Measurements from ENCODE around the gene SYTL3. TPM values are rescaled to one million over a fixed set of nuclear protein-coding genes. Genes with fewer than 3 reads are reported as not detected.
"Not testable (repeated sequence)": the region's sequence is repeated elsewhere in the genome, so short reads cannot be mapped to it uniquely, and the experiment has no call there.

The SYTL3 gene
- total RNA-seq, 1 donor from 2014 or later: 13.9 TPM

DNA sequence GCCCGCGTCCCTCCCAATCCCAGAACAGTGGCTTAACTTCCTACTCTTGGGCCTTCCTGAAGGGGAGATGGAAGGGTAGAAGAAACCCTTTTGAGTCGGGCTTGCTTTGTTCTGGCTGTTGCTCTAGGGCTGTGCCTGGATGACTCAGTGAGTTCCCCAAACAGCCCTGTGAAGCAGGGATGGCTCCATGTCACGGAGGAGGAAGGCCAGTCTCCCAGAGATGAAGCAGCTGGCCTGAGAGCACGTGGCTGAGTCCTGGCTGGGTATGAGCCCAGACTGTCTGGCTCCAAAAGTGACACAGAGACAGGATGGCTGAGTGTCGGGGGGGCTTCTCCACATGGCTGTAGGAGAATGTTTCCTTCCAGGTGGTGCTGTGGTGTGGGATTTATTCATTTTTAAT is 4.6 kb downstream of the SYTL3 start:
- no peaks in the 10 kb centered on the region for H3K27me3 ChIP-seq (ENCODE audit: low read depth)
- ATAC-seq (peak; percentile 61 to 80), DNase-seq (peak; percentile 80)
- no peaks in the 10 kb centered on the region for H3K36me3 ChIP-seq
- peaks cover 39% of the 10 kb centered on the region for H3K4me1 ChIP-seq
- intact Hi-C loops (cut with DNase I): no loop called here
- H3K9me3 ChIP-seq: no peaks in the 10 kb centered on the region
- H3K4me3 ChIP-seq: no peak overlapping the region
- peak overlapping the region; percentile 75 for H3K27ac ChIP-seq
- TF ChIP-seq, protein P1, sequence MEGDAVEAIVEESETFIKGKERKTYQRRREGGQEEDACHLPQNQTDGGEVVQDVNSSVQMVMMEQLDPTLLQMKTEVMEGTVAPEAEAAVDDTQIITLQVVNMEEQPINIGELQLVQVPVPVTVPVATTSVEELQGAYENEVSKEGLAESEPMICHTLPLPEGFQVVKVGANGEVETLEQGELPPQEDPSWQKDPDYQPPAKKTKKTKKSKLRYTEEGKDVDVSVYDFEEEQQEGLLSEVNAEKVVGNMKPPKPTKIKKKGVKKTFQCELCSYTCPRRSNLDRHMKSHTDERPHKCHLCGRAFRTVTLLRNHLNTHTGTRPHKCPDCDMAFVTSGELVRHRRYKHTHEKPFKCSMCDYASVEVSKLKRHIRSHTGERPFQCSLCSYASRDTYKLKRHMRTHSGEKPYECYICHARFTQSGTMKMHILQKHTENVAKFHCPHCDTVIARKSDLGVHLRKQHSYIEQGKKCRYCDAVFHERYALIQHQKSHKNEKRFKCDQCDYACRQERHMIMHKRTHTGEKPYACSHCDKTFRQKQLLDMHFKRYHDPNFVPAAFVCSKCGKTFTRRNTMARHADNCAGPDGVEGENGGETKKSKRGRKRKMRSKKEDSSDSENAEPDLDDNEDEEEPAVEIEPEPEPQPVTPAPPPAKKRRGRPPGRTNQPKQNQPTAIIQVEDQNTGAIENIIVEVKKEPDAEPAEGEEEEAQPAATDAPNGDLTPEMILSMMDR (IDR thresholded peaks at IDR 0.05): no peak

DNA sequence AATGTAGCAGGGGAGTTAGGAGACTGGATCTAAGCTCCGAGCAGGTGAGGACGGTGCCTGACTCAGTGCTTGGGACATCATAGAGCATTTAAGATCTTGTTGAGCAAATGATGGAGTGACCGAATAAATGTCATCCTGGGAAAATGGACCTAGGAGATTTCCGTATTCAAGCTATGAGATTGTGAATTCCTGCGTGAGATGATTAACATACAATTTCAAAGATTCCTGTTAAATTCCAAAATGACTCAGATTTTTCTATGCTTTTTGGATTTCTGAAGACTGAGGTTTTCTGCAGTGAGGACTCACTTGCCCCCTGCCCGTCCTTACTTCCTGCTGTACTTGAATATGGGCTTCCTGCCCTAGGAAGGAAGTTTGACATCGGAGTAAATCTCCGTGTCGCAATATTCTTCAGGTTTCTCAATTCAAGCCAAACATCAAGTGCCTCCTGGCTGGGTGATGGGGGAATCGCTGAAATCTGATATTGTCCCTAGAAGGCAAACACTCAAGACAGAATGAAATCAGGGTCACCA is 5.2 kb downstream of the SYTL3 start:
- Histone ChIP-seq H3K36me3 (no peaks in the 10 kb centered on the region), H3K27ac (peak overlapping the region; percentile 75), H3K9me3 (no peaks in the 10 kb centered on the region), H3K27me3 (ENCODE audit: low read depth) (no peaks in the 10 kb centered on the region), H3K4me3 (no peak overlapping the region), H3K4me1 (peaks cover 41% of the 10 kb centered on the region)
- TF ChIP-seq, protein P1 (IDR thresholded peaks at IDR 0.05): no peak
- ATAC-seq: peak; percentile 47 to 69
- intact Hi-C loops (cut with DNase I): no loop called here
- no peak for DNase-seq

DNA sequence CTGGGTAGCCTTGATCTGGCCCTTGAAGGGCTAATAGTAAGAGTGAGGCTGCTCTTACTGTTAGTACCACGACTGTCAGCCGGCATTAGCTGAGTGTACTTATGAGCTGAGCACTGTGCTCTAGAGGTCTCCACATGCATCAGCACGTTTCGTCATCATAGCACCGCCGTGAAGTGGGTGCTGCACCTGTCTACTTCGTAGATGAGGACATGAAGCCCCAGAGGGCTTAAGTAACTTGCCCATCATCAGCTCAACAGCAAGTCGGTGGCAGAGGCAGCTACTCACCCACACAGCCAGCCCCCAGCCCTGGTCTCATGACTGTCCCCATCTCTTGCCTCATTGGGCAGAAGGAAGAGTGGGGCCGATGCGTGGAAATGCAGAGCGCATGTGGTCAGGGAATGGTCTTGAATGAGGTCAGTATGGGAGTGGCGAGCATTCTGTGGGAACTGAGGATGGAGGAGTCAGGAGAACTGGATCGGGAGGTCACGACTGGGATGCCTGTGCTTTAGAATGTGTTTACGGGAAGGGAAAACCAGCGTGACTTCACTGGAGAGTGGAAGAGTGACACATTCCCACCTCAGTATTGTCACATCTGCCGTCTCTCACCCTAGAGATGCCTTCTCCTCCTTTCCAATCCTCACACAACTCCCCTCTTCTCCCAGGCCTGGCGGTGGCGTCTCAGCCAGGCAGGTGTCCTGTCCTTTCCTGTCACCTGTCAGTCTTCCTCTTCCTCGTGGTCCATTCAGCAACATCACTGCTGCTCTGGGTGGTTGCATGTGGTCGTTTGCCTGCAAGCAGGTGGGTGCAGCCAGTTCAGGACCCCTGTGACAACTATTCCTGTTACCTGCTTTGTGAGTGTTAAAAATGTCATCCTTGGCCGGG is 6.0 kb downstream of the SYTL3 start:
- TF ChIP-seq, protein P1 (IDR thresholded peaks at IDR 0.05): no peak
- Histone ChIP-seq H3K4me1 (peaks cover 49% of the 10 kb centered on the region), H3K36me3 (no peaks in the 10 kb centered on the region), H3K27ac (peak overlapping the region; percentile 69), H3K27me3 (ENCODE audit: low read depth) (no peaks in the 10 kb centered on the region), H3K9me3 (no peaks in the 10 kb centered on the region), H3K4me3 (no peak overlapping the region)
- DNase-seq (peak; percentile 76), ATAC-seq (peak; percentile 68 to 84)
- intact Hi-C loops (cut with DNase I): no loop called here

DNA sequence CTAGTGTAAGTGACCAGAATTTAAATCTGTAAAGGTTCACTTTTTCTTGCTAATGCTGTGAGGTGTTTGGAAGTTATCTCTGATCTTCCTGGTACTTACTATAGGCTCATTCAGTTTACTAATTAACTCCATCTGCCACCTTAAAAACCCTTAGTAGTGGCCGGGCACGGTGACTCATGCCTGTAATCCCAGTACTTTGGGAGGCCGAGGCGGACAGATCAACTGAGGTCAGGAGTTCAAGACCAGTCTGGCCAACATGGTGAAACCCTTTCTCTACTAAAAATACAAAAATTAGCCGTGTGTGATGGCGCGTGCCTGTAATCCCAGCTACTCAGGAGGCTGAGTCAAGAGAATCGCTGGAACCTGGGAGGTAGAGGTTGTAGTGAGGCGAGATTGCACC is 7.1 kb downstream of the SYTL3 start:
- ATAC-seq: peak in 1 of 2 donors; percentile 34
- intact Hi-C loops (cut with DNase I); H3K36me3 ChIP-seq; H3K27me3 ChIP-seq (ENCODE audit: low read depth); H3K27ac ChIP-seq; H3K9me3 ChIP-seq; H3K4me3 ChIP-seq; DNase-seq: not testable (repeated sequence)
- H3K4me1 ChIP-seq: peaks cover 53% of the 10 kb centered on the region

DNA sequence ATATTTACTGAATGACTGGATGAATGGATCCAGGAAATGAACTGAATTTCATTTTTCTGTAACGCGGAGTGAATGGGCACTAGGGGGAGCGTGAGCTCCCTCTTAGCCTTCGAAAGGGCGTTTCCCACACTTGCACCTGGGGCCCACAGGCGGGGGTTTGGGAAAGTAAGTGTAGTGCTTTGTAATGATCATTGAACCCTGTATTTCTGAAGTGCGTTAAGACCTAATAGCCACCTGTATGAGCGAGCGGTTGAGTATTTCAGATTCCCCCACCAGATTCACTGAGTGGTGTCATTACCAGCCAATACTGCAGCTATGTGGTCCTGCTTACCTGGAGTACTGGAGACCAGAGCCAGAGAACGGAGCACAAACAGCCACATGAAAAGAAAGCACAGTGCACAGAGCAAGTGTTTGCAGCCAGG is 10.5 kb downstream of the SYTL3 start:
- Histone ChIP-seq H3K4me3 (no peak overlapping the region), H3K9me3 (no peaks in the 10 kb centered on the region), H3K27ac (no peak overlapping the region), H3K36me3 (peaks cover under 1% of the 10 kb centered on the region), H3K27me3 (ENCODE audit: low read depth) (no peaks in the 10 kb centered on the region), H3K4me1 (peaks cover 52% of the 10 kb centered on the region)
- ATAC-seq (peak; percentile 59), DNase-seq (peak; percentile 63)
- TF ChIP-seq, protein P1 (IDR thresholded peaks at IDR 0.05): peak; percentile 63
- intact Hi-C loops (cut with DNase I): no loop called here

DNA sequence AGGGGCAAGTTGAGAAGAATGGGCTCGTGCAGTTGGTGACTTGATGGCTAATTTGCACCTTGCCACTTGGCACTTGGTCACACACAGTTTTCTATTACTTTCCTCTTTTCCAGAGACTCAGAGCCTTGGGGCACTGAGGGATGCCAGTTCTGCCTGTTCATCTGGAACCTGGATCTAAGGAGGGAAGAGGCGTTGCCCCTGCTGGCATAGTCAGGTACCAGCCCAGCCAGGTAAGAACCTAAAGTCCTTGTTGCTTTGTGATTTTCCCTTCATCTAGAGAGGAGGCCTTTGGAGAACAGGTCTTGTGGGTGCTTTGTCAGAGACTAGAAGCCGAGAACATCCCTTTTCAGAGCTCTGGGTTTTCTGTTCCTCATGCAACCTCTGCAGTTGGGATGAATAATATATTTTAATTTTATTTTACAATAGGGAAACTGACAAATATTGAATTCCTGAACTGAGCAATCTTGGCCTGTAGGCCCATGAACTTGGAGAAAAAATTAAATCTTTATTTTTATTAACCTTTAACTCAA is 11.4 kb downstream of the SYTL3 start:
- intact Hi-C loops (cut with DNase I): no loop called here
- Histone ChIP-seq H3K9me3 (no peaks in the 10 kb centered on the region), H3K4me1 (peaks cover 50% of the 10 kb centered on the region), H3K27ac (no peak overlapping the region), H3K36me3 (peaks cover 4% of the 10 kb centered on the region), H3K4me3 (no peak overlapping the region), H3K27me3 (ENCODE audit: low read depth) (no peaks in the 10 kb centered on the region)
- TF ChIP-seq, protein P1 (IDR thresholded peaks at IDR 0.05): peak; percentile 7
- DNase-seq (no peak), ATAC-seq (no peak)
